Muscle layer of colon (tissue), 2 donors: Measurements from ENCODE around the gene KRT74.

ENCODE experiments used
- H3K27ac ChIP-seq: one replicate; pipeline ENCODE4 v1.7.0; 2013; ENCODE audit warnings: low read depth, mild to moderate bottlenecking, low read length, moderate library complexity
- H3K27me3 ChIP-seq, 2 donors: one replicate each; pipeline ENCODE4 v1.7.0; 2013; ENCODE audit warnings: low read length in 2 of 2, mild to moderate bottlenecking in 2 of 2; ENCODE audit not compliant: insufficient read depth in 2 of 2, control insufficient read depth in 1 of 2
- H3K36me3 ChIP-seq: one replicate; pipeline ENCODE4 v1.7.0; 2013; ENCODE audit warnings: mild to moderate bottlenecking, low read length; ENCODE audit not compliant: insufficient read depth
- H3K4me1 ChIP-seq: one replicate; pipeline ENCODE4 v1.7.0; 2013; ENCODE audit warnings: mild to moderate bottlenecking, low read length; ENCODE audit not compliant: insufficient read depth
- H3K4me3 ChIP-seq, 2 donors: one replicate each; pipeline ENCODE4 v1.7.0; 2013; ENCODE audit warnings: low read length in 2 of 2, low read depth in 1 of 2, mild to moderate bottlenecking in 1 of 2, moderate library complexity in 1 of 2
- H3K9ac ChIP-seq: one replicate; pipeline ENCODE4 v1.7.0; 2013; ENCODE audit warnings: low read length
- H3K9me3 ChIP-seq: one replicate; pipeline ENCODE4 v1.7.0; 2013; ENCODE audit warnings: mild to moderate bottlenecking, low read length
- donor health status: abdominal sarcoma.
- donor health status: Adenocarcinoma of cecum.

Gene KRT74

GRCh38 chr12:52582971-52583456 is 9.4 kb upstream of the KRT74 start:
- H3K9me3 ChIP-seq: no peaks in the 10 kb centered on the region
- no peak overlapping the region for H3K9ac ChIP-seq
- H3K27ac ChIP-seq: no peak overlapping the region
- H3K4me1 ChIP-seq: no peaks in the 10 kb centered on the region
- H3K4me3 ChIP-seq: no peak overlapping the region
- H3K36me3 ChIP-seq: no peaks in the 10 kb centered on the region
- peaks cover 0 to 3% of the 10 kb centered on the region in 2 donors for H3K27me3 ChIP-seq

- H3K27ac ChIP-seq: no peak overlapping the region
- no peaks in the 10 kb centered on the region for H3K36me3 ChIP-seq
- H3K4me3 ChIP-seq: no peak overlapping the region
- H3K27me3 ChIP-seq: peaks cover 0 to 3% of the 10 kb centered on the region in 2 donors
- no peak overlapping the region for H3K9ac ChIP-seq
- no peaks in the 10 kb centered on the region for H3K4me1 ChIP-seq
- H3K9me3 ChIP-seq: no peaks in the 10 kb centered on the region
These were observed 8.8 kb upstream of the KRT74 start for GRCh38 chr12:52582486-52582885.

GRCh38 chr12:52581481-52581880 is 7.8 kb upstream of the KRT74 start:
- H3K9me3 ChIP-seq: no peaks in the 10 kb centered on the region
- no peak overlapping the region for H3K9ac ChIP-seq
- no peaks in the 10 kb centered on the region for H3K4me1 ChIP-seq
- peaks cover 0 to 3% of the 10 kb centered on the region in 2 donors for H3K27me3 ChIP-seq
- no peak overlapping the region for H3K4me3 ChIP-seq
- H3K27ac ChIP-seq: no peak overlapping the region
- no peaks in the 10 kb centered on the region for H3K36me3 ChIP-seq

- no peak overlapping the region for H3K27ac ChIP-seq
These were observed 7.4 kb upstream of the KRT74 start for GRCh38 chr12:52581066-52581465.

GRCh38 chr12:52580496-52580895 is 6.9 kb upstream of the KRT74 start:
- peaks cover 0 to 3% of the 10 kb centered on the region in 2 donors for H3K27me3 ChIP-seq
- H3K27ac ChIP-seq: no peak overlapping the region
- H3K4me3 ChIP-seq: no peak overlapping the region
- no peaks in the 10 kb centered on the region for H3K36me3 ChIP-seq
- no peaks in the 10 kb centered on the region for H3K9me3 ChIP-seq
- no peak overlapping the region for H3K9ac ChIP-seq
- no peaks in the 10 kb centered on the region for H3K4me1 ChIP-seq

More at GRCh38 chr12:52581066-52581465, 7.4 kb upstream of the KRT74 start:
- Histone ChIP-seq H3K9me3 (no peaks in the 10 kb centered on the region), H3K9ac (no peak overlapping the region), H3K27me3 (peaks cover 0 to 3% of the 10 kb centered on the region in 2 donors), H3K4me1 (no peaks in the 10 kb centered on the region), H3K36me3 (no peaks in the 10 kb centered on the region), H3K4me3 (no peak overlapping the region)

- Histone ChIP-seq H3K9me3 (no peaks in the 10 kb centered on the region), H3K4me1 (no peaks in the 10 kb centered on the region), H3K27me3 (peaks cover 0 to 3% of the 10 kb centered on the region in 2 donors), H3K27ac (no peak overlapping the region), H3K36me3 (no peaks in the 10 kb centered on the region), H3K9ac (no peak overlapping the region), H3K4me3 (no peak overlapping the region)
These were observed 6.1 kb upstream of the KRT74 start for GRCh38 chr12:52579468-52580465.

GRCh38 chr12:52578469-52578868 is 4.8 kb upstream of the KRT74 start:
- no peak overlapping the region for H3K27ac ChIP-seq

GRCh38 chr12:52577316-52577715 is 3.7 kb upstream of the KRT74 start:
- Histone ChIP-seq H3K9me3 (no peaks in the 10 kb centered on the region), H3K4me3 (no peak overlapping the region), H3K27ac (no peak overlapping the region), H3K36me3 (no peaks in the 10 kb centered on the region), H3K27me3 (no peaks in the 10 kb centered on the region), H3K9ac (no peak overlapping the region), H3K4me1 (no peaks in the 10 kb centered on the region)

More at GRCh38 chr12:52578469-52578868, 4.8 kb upstream of the KRT74 start:
- Histone ChIP-seq H3K4me3 (no peak overlapping the region), H3K9ac (no peak overlapping the region), H3K36me3 (no peaks in the 10 kb centered on the region), H3K27me3 (peaks cover 0 to 3% of the 10 kb centered on the region in 2 donors), H3K4me1 (no peaks in the 10 kb centered on the region), H3K9me3 (no peaks in the 10 kb centered on the region)

GRCh38 chr12:52575948-52576347 is 2.3 kb upstream of the KRT74 start:
- no peaks in the 10 kb centered on the region for H3K4me1 ChIP-seq
- no peak overlapping the region for H3K27ac ChIP-seq
- no peaks in the 10 kb centered on the region for H3K9me3 ChIP-seq
- no peak overlapping the region for H3K9ac ChIP-seq
- no peaks in the 10 kb centered on the region for H3K27me3 ChIP-seq
- no peak overlapping the region for H3K4me3 ChIP-seq
- no peaks in the 10 kb centered on the region for H3K36me3 ChIP-seq

- Histone ChIP-seq H3K27ac (no peak overlapping the region), H3K36me3 (no peaks in the 10 kb centered on the region), H3K9me3 (no peaks in the 10 kb centered on the region), H3K4me3 (no peak overlapping the region), H3K9ac (no peak overlapping the region), H3K27me3 (no peaks in the 10 kb centered on the region), H3K4me1 (no peaks in the 10 kb centered on the region)
These were observed 1.6 kb upstream of the KRT74 start for GRCh38 chr12:52575256-52575655.

GRCh38 chr12:52573306-52573705 is 337 bp downstream of the KRT74 start:
- Histone ChIP-seq H3K9me3 (no peaks in the 10 kb centered on the region), H3K9ac (no peak overlapping the region), H3K4me1 (no peaks in the 10 kb centered on the region), H3K27ac (no peak overlapping the region), H3K27me3 (no peaks in the 10 kb centered on the region), H3K4me3 (no peak overlapping the region), H3K36me3 (no peaks in the 10 kb centered on the region)
